Ascending aorta (tissue), 2 donors: ENCODE results near the gene PRKD3. TPM values are rescaled to one million over a fixed set of nuclear protein-coding genes. Genes with fewer than 3 reads are reported as not detected.
A peak's percentile ranks its signal among the peaks of the same experiment; 100 is the strongest.

ENCODE experiments used
- DNase-seq, 2 donors: peaks; one replicate each; pipeline ENCODE4 v3.0.0-alpha.2; 2019; ENCODE audit warnings: low spot score in 2 of 2
- H3K27ac ChIP-seq, 2 donors: fragments of 200-600 bp; sonication (generic); one replicate each; pipeline ENCODE4 v1.5.1; 2016 to 2017; ENCODE audit warnings: mild to moderate bottlenecking in 1 of 2
- H3K27me3 ChIP-seq: fragments of 200-600 bp; sonication (generic); one replicate; pipeline ENCODE4 v1.5.1; 2017
- H3K36me3 ChIP-seq, 2 donors: fragments of 200-600 bp; sonication (generic); one replicate each; pipeline ENCODE4 v1.5.1; 2016
- H3K4me1 ChIP-seq, 2 donors: fragments of 200-600 bp; sonication (generic); one replicate each; pipeline ENCODE4 v1.5.1; 2016 to 2017; ENCODE audit warnings: mild to moderate bottlenecking in 1 of 2
- H3K4me3 ChIP-seq, 2 donors: fragments of 200-600 bp; sonication (generic); one replicate each; pipeline ENCODE4 v1.5.1; 2016 to 2017; ENCODE audit warnings: mild to moderate bottlenecking in 1 of 2
- H3K9me3 ChIP-seq, 2 donors: fragments of 200-600 bp; sonication (generic); one replicate each; pipeline ENCODE4 v1.5.1; 2016
- CTCF ChIP-seq, 3 experiments: fragments of 200-600 bp in 2 of 3; fragments of 450-650 bp in 1 of 3; sonication (generic) in 2 of 3; IDR thresholded peaks; one replicate each; pipeline ENCODE4 v1.5.1; 2016 to 2019; ENCODE audit warnings: antibody characterized with exemption in 3 of 3, mild to moderate bottlenecking in 1 of 3, moderate library complexity in 1 of 3
- intact Hi-C: fragments of 100-400 bp; cut with DNase I; formaldehyde crosslinking; loops from one replicate; pipeline ENCODE4 v1.15.1; 2023
- total RNA-seq: library from RNA; depleted of rRNA; stranded (reverse); fragments of >200 nt; gene quantifications from one replicate; pipeline ENCODE4 v1.1.0, GENCODE V29; 2016

The PRKD3 gene
- total RNA-seq, 1 donor from 2014 or later, result 14.0 TPM

DNA sequence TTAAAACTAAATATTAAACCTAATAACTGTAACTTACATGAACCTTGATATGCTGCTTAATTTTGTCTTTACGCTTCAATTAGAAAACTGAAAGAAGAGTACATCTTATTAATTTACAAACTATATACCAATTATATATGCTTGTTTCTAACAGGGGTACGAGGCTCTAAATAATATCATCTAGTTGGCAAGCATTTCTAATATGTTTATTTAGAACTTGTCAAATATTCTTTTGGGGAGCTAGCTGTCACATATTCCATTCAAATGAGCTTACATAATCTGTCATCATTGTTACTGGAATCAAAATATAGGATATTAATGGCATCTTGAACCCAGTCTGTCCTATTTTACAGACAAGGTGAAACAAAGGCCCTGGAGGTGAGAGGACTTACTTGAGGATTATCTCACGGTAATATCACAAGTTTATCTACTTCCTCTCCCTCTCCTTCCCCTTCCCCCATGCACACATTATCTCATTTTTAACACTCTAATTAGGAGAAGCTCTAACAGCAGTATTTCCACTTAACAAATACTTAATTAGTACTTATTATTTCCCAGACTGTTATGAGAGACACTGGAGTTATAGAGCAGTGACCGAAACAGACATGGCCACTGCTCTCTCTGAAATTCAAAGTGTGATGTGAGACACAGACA lies 3.5 kb downstream of the PRKD3 start:
- DNase-seq, result no peak
- peak overlapping the region in 1 of 2 donors; percentile 75 for H3K4me3 ChIP-seq
- H3K4me1 ChIP-seq, result peaks cover 8 to 28% of the 10 kb centered on the region in 2 donors
- H3K9me3 ChIP-seq, result no peaks in the 10 kb centered on the region
- intact Hi-C loops, result loop anchor here (5.0 to 10.0 kb wide), 2 partner anchors 89 to 356 kb away; partner anchors contain the start of genes CEBPZ, NDUFAF7 and STRN
- no peaks in the 10 kb centered on the region for H3K36me3 ChIP-seq
- no peak for TF ChIP-seq CTCF (IDR thresholded peaks at IDR 0.05)
- no peaks in the 10 kb centered on the region for H3K27me3 ChIP-seq
- H3K27ac ChIP-seq, result no peak overlapping the region

- H3K4me1 ChIP-seq, result peaks cover 8 to 26% of the 10 kb centered on the region in 2 donors
Measured at GRCh38 chr2:37319754-37320609, 4.7 kb downstream of the PRKD3 start.

GRCh38 chr2:37318401-37318800 lies 6.2 kb downstream of the PRKD3 start:
- Histone ChIP-seq H3K4me1 (peaks cover 8 to 23% of the 10 kb centered on the region in 2 donors), H3K4me3 (peak overlapping the region in 1 of 2 donors; percentile 9), H3K9me3 (no peaks in the 10 kb centered on the region), H3K27ac (peak overlapping the region in 1 of 2 donors; percentile 15), H3K36me3 (peaks cover 3 to 7% of the 10 kb centered on the region in 2 donors), H3K27me3 (no peaks in the 10 kb centered on the region)
- no peak for TF ChIP-seq CTCF (IDR thresholded peaks at IDR 0.05)
- intact Hi-C loops, result no loop called here
- no peak for DNase-seq

More at GRCh38 chr2:37319754-37320609, 4.7 kb downstream of the PRKD3 start:
- Histone ChIP-seq H3K9me3 (no peaks in the 10 kb centered on the region), H3K4me3 (no peak overlapping the region), H3K36me3 (peaks cover 3 to 7% of the 10 kb centered on the region in 2 donors), H3K27ac (no peak overlapping the region), H3K27me3 (no peaks in the 10 kb centered on the region)
- intact Hi-C loops, result loop anchor here (5.0 to 10.0 kb wide), 2 partner anchors 88 to 355 kb away; partner anchors contain the start of genes CEBPZ, NDUFAF7 and STRN
- no peak for TF ChIP-seq CTCF (IDR thresholded peaks at IDR 0.05)
- no peak for DNase-seq

DNA sequence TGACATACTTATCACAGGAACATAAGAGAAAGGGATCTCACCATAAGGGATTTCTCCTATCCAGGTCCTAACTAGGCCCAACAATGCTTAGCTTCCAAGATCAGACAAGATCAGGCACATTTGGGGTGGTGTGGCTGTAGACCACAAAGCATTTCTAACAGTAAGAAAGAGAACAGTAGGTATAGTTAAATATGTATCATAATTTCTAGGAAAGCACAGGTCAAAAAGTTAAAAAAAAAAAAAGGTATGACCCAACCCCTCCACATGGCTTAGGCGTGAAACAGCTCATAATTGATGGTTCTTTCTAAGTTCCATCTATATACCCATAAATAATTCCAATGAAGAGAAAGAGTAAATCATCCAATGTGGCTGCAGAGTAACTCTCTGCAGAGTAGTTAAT lies 6.9 kb downstream of the PRKD3 start:
- intact Hi-C loops, result no loop called here
- peaks cover 8 to 22% of the 10 kb centered on the region in 2 donors for H3K4me1 ChIP-seq
- no peak for TF ChIP-seq CTCF (IDR thresholded peaks at IDR 0.05)
- no peak for DNase-seq
- H3K9me3 ChIP-seq, result no peaks in the 10 kb centered on the region
- no peak overlapping the region for H3K4me3 ChIP-seq
- peaks cover 3 to 7% of the 10 kb centered on the region in 2 donors for H3K36me3 ChIP-seq
- H3K27me3 ChIP-seq, result no peaks in the 10 kb centered on the region
- H3K27ac ChIP-seq, result peak overlapping the region in 1 of 2 donors; percentile 15

- no peak for DNase-seq
- H3K27me3 ChIP-seq, result no peaks in the 10 kb centered on the region
- H3K9me3 ChIP-seq, result no peaks in the 10 kb centered on the region
- no peak overlapping the region for H3K27ac ChIP-seq
- H3K4me1 ChIP-seq, result peaks cover 8 to 13% of the 10 kb centered on the region in 2 donors
- H3K36me3 ChIP-seq, result peaks cover 3 to 7% of the 10 kb centered on the region in 2 donors
- H3K4me3 ChIP-seq, result no peak overlapping the region
- intact Hi-C loops, result no loop called here
- no peak for TF ChIP-seq CTCF (IDR thresholded peaks at IDR 0.05)
Measured at GRCh38 chr2:37316181-37316580, 8.5 kb downstream of the PRKD3 start.
